Measurements from ENCODE around the gene CTXND1.

CTXND1 gene

DNA sequence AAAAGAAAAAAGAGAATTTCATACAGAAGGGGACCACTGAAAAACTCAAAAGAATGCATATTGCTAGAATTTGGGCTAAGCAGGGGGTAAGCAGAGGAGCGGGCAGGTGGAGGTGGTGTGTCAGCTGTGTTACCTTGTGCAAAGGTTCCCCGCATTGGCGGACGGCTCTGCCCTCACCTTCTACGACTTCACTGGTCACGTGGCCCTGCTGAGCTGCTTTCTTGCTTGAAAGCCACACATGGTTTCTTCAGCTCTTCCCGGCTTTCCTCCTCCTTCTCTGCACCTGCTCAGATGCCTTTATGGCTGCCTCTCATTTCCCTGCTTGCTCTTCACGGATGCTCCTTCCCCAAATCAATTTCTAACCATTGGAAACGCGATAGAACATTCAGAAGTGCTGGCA lies 68.7 kb downstream of the CTXND1 start:
- no peak for DNase-seq (ENCODE audit: low read depth in 1 of 2, low spot score in 1 of 2)

DNA sequence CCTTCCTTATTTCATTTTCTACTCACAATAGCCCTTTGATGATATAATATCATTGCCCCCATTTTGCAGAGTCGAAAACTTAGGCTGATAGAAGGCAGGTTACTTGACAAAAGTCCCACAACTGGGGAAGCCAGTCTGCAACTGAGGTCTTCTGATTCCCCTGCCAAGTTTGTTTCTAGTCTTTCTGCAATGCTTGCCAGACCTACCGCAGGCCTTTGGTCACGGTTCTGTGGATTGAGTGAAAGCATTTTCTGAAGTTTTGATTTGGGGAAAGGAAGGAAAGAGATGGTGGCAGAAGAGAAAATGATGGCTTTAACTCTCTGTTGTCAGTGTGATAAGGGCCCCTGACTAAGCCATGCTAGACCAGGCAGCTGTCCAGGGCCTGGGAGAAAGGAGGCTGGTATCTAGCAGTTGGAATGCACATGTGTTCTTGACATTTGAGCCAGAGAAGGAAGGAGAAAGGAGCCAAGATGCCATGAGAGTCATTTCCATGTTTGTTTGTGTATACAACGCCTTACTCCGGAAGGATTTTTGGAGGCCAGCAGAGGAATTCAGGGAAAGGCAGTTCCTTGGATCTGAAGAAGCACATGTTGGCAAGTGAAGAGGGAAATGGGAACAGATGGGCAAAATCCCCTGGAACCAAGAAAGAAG lies 69.3 kb downstream of the CTXND1 start:
- DNase-seq (ENCODE audit: low read depth in 1 of 2, low spot score in 1 of 2) = no peak

DNA sequence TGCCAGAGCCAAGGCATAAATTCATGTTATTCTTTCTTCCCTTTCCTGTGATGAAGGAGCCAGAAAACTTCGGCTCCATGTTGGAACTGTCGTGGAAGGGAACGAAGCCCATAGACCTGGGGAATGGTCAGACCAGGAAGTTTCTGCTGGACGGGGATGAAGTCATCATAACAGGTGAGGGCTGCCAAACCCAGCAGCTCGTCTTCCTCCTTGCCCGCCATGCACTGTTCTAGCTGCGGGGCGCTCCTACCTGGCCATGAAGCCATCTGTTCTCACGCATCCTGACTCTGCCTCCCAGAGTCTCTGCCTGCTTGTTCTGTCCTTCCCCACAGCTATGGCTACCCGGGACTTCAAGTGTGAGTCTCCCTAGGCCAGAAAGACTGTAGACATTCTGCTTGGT lies 71.0 kb downstream of the CTXND1 start:
- no peak for DNase-seq (ENCODE audit: low read depth in 1 of 2, low spot score in 1 of 2)

DNA sequence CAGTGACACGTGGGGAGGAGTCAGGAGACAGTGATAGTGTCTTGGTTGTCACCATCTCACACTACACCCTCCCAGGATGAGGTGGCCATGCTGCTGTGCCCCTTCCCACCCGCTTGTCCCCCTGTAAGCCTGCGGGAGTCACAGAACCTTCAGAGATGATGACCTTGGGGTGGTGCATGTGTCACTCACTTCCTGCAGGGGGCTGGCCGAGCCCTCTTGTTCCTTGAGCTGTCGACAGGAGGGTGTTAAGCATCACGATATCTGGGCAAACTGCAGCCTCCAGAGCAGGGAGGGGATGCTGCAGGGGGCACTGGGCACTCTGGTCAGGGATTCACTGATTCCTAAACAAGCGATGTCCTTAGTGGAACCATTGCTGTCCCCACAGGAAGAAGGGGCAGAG lies 71.5 kb downstream of the CTXND1 start:
- no peak for DNase-seq (ENCODE audit: low read depth in 1 of 2, low spot score in 1 of 2)

DNA sequence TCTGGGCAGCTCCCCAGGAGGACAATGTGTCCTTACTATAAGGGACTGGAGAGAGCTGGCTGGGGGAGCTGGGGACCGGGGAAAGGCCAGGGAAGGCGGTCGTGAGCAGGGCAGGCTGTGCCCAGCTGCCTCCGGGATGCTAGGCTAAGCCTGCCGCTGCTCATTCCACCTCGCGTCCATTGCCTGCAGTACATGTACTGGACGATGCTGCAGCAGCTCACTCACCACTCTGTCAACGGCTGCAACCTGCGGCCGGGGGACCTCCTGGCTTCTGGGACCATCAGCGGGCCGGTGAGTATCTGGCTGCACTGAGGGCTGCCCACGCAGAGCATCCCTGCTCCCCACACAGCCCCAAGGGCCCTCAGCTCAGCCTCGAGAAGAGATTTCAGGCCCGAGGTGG lies 72.1 kb downstream of the CTXND1 start:
- no peak for DNase-seq (ENCODE audit: low read depth in 1 of 2, low spot score in 1 of 2)

DNA sequence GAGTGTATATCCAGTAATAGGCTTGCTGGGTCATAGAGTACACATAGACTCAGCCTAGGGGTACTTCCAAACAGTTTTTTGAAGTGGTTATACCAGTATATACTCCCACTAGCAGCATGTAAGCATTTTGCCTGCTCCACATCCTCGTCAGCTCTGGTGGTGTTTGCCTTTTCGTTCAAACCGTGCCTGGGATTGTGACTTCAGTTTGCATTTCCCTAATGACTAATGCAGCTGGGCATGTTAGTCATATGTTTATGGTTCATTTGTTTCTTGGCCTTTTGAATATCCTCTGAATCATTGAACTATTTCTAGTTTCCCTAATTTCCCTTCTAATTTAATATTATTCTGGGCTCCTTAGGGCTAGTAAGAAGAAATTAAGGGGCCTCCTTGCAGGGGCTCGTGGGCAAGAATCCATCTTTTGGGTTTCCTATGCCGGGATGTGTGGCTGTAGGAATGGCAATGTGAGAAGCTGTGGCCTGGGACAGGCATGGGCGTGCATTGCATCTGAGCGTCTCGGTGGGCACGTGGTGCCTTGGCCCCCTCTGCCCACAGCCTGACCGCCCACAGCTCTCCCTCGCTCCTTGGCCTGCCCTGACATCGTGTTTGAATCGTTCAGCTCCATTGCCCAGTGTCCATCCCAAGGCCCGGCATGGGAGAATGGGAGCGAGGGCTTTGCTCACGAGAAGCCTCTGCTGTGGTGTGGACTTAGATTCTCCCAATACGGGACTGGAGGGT lies 72.8 kb downstream of the CTXND1 start:
- no peak for DNase-seq (ENCODE audit: low read depth in 1 of 2, low spot score in 1 of 2)

DNA sequence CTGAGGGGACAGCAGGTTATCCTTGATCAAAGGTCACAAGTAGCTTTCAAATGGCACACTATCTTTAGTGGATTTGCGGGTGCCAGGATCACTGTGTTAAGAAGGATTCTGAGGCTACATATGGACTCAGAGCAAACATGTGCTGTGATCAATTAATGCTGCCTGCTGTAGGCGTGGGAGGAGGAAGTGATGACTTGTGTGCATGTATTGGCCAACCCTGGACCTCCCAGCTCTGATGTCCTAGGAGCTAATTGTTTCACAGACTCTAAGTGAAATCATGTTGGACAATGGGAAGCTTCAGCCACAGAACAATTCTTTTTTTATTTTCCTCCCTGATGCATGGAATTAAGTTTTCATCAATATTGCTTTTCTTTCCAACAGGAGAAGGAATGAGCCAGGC lies 74.9 kb downstream of the CTXND1 start:
- DNase-seq (ENCODE audit: low read depth in 1 of 2, low spot score in 1 of 2) = no peak

DNA sequence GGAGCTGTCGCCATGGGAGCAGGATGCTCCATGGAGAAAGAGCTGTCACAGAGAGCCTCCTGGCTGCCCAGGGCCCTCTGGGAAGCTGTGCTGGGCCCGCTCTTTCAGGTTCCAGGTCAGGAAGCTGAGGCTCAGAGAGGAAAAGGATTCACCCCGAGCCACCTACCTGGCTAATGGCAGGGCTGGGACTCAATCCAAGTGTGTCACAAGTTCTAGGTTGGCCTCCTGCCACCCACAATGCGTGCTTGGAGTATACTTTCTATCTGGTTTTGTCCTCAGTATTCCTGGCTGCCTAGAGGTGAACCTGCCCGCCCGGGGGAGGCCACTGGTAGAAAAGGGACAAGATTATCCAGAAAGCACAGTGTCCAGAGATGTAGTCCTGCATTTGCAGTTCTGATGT lies 75.6 kb downstream of the CTXND1 start:
- no peak for DNase-seq (ENCODE audit: low read depth in 1 of 2, low spot score in 1 of 2)

DNA sequence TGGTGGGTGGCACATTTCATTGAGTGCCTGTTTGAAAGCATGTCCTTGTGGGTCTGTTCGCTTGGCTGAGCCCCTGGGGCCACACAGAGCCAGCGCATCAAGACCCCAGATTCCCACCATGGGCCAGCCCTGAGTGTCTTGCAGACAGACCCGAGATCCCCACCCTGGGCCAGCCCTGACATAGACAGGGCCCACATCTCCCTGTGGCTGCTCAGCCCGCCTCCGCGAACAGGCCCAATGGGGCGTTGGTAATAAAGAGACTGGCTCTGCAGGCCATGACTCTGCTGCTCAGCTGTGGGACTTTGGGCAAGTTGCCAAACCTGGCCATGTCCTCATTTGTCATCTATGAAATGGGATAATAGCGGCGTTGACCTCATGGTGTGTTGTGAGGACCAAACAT lies 76.6 kb downstream of the CTXND1 start:
- DNase-seq (ENCODE audit: low read depth in 1 of 2, low spot score in 1 of 2) = no peak

DNA sequence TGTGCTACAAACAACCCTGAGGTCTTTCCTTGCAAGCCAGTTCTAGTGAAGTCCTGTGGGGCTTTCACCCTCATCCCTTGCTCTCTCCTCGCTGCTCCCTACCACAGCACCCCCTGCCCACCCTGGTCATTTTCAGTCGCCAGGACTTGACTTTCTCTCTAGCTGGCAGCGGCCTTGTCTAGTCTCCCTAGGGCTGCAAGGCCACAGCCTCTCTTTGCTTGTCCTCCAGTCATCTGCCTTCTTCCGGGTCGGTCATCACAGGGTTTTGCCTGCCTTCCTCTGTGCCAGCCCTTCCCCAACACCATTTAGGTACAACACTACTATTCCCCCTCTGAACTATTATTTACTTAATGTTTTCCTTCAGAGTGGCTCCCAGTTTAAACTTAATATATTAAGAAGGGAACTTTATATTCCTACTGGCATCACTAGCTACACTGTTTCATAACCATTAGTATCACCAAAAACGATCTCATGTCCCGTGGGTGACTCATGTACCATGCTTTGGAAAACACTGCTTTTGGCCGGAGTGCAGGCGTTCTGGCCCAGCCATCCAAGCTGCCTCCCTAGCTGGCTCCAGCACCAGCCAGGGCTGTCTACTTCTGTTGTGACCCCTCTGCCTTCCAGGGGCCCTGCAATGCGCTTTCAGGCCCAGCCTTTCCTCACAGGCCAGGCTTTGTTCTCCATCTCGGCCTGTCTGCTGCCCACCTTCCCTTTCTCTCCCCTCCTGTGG lies 77.8 kb downstream of the CTXND1 start:
- DNase-seq (ENCODE audit: low read depth in 1 of 2, low spot score in 1 of 2) = no peak

DNA sequence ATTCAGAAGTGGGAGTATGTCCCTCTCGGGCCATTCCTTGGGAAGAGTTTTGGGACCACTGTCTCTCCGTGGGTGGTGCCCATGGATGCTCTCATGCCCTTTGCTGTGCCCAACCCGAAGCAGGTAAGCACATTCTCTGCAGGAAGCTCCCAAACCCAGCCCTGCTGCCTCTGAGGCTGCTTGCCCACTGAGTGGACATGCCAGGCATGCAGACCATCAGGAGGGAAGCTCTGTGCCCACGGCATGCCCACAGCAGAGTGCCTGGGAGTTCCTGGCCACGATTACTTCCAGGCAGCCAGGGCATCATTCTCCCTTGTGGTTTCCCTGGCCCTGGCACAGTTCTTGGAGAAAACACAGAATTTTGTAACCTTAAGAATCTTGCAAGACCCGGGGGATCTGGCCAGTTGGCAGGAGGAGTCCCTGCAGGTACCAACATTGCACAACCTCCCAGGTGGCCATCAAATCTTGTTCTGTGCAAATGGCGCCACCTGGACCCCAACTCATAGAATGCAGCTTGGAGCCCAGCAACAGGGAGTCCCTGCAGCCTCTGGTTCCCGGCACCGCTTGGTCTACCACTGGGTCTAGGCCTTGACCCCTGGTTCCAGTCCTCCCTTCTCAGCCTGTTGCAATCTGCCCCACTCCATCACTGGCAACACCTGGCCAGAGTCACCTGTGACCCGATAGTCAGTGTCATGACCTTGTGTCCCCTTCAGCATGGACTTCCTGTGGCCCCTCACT lies 78.8 kb downstream of the CTXND1 start:
- peak; percentile 39 to 58 for DNase-seq (ENCODE audit: low read depth in 1 of 2, low spot score in 1 of 2)

DNA sequence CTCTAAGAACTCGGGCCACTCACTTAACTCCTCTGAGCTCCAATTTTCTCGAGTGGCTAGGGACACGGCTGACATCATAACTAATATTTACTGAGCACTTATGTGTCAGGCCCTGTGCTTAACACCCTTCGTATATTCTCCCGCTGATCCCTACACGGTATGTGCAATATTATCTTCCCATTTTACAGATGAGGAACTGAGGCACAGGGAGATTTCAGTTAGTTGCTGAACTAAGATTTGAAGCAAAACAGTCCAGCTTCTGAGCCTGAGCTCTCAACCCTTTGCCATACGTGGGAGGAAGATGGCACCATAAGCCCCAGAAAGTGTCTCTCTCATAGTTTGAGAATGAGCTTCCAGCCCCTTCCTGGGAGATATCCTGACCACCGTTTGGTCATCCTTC lies 79.6 kb downstream of the CTXND1 start:
- no peak for DNase-seq (ENCODE audit: low read depth in 1 of 2, low spot score in 1 of 2)

DNA sequence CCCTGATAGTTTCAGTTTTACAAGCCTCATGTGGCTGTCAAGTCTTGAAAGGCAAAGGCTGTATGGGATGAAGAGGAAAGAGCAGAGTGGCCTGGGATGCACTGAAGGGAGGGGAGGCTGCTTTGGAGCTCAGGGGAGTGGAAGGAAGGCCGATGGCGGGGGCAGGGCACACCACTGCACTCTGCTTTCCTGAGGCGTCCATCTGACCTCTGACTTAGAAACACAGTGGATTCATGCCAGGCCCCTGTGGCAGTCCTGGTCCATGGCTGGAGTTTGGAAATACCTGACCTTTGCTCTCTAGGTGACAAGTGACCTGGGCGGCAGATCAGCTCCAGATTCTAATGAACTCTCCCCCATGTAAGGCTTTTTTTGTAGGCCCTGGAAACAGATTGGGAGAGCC lies 80.2 kb downstream of the CTXND1 start:
- no peak for DNase-seq (ENCODE audit: low read depth in 1 of 2, low spot score in 1 of 2)

DNA sequence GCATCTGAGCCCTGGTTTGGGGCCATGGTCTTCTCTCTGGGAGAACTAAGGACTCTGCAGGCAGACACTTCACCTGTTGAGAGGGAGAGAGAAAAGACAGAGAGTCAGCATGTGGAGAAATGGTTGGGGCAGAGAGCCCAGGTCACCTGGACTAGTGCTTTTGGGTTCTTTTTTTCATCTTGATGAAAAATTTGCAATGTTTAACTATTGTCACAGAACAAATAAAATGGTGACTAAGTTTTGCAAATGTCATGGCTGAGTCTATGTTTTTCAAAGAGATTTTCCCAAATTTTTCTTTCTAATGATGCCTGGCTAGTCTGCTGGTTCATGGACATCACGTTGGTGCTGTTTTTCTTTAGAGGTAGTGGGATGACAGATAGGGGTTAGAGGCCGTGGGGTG lies 81.4 kb downstream of the CTXND1 start:
- no peak for DNase-seq (ENCODE audit: low read depth in 1 of 2, low spot score in 1 of 2)

DNA sequence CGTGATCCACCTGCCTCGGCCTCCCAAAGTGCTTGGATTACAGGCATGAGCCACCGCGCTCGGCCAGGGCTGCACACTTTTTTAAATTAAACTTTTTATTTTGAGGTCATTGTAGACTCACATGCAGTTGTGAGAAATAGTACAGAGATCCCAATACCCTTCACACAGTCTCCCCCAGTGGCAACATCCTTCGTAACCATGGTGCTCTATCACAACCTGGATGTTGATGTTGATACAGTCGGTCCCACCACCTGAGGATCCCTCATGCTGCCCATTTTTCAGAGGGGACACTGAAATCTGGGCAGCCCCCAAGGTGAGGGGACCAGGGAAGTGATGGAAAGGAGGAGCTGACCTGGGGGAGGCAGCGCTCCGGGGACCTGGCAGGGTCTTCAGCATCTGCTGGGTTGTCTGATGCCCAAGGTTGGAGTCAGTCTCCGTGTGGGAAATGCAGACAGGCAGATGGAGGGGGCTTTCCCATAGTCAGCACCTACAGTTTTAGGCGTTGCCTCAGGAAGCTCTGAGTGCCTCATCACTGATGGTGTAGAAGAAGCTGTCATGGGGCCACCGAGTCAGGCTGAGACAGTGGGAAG lies 82.2 kb downstream of the CTXND1 start:
- DNase-seq (ENCODE audit: low read depth in 1 of 2, low spot score in 1 of 2) = no peak

DNA sequence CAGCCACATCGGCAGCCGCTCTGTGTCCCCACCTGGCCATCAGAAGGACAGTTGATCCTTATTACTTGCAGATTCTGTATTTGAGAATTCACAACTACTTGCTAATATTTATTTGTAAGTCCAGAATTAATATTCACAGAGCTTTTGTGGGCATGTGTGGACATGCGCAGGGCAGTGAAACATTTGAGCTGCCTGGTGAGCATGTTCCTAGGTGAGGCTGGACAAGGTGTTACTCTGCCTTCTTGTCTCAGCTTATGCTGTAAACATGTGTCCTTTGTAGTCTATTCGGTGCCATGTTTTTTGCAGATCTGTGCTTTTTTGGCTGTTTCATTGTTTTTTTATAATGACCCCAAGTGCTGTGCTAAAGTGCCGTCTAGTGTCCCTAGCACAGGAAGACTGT lies 83.6 kb downstream of the CTXND1 start:
- DNase-seq (ENCODE audit: low read depth in 1 of 2, low spot score in 1 of 2) = no peak

DNA sequence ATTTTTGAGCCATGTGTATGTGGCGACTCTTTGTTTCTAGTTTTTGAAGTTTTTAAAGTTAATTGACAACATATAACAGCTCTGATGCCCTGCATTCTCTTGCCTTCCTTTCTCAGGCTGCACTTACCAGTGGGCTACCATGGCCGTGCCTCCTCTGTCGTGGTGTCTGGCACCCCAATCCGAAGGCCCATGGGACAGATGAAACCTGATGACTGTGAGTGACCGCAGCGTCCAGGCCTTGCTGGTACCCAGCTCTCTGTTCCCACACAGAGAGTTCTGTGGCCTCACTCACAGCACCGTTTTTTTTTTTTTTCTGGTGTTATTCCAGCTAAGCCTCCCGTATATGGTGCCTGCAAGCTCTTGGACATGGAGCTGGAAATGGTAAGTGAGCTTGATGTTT lies 84.1 kb downstream of the CTXND1 start:
- no peak for DNase-seq (ENCODE audit: low read depth in 1 of 2, low spot score in 1 of 2)

DNA sequence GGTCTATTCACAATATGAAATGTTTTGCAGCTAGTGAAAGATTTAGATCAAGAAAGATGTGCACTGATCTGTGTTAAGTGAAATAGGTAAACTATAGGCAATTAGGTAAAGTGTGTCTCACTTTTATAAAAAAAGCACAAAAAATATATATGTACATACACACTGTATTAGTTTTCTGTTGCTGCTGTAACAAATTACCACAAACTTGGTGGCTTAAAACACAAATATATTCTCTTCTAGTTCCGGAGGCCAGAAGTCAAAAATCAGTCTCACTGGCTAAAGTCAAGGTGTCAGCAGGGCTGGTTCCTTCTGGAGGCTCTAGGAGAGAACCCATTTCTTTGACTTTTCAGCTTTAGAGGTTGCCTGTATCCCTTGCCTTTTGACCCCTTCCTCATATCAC lies 88.1 kb downstream of the CTXND1 start:
- DNase-seq (ENCODE audit: low read depth in 1 of 2, low spot score in 1 of 2) = no peak

DNA sequence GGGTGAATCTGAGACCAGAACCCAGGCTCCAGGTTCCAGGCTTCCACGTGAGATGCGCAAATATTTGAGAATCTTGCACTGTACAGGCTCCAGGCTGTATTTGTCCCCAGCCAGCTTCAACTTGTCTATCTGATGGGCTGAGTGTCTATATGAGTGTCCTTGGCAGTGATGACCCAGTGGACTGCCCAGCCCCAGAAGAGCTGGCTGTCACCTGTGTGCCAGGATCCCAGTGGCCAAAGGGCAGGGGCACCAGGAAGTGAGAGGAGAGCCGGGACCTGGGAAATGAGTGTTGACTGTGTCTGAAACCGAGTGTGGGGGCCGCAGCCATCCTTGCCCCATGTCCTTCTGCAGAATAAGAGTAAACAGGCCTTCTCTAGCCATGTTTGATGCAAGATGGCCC lies 88.8 kb downstream of the CTXND1 start:
- DNase-seq (ENCODE audit: low read depth in 1 of 2, low spot score in 1 of 2) = no peak

DNA sequence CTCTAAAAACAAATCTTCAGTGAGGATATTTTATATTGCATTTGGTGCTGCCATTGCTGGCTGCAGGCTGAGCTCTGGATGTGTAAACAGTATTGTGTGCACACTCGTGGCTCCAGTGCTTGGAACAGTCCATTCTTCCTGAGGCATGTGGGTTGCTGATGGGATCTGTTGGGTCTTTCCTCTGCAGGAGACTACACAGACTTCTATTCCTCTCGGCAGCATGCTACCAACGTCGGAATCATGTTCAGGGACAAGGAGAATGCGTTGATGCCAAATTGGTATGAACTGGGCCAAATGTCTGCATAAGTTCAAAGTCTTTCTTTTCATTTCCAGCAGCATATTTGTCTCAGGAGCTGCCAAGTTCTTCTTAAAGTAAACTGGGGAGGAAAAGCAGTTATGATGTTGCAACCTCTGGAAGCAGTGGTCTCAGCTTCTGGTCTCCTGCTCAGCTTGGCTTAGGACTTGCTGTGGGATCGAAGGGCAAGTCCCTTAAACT lies 89.9 kb downstream of the CTXND1 start:
- DNase-seq (ENCODE audit: low read depth in 1 of 2, low spot score in 1 of 2) = no peak

DNA sequence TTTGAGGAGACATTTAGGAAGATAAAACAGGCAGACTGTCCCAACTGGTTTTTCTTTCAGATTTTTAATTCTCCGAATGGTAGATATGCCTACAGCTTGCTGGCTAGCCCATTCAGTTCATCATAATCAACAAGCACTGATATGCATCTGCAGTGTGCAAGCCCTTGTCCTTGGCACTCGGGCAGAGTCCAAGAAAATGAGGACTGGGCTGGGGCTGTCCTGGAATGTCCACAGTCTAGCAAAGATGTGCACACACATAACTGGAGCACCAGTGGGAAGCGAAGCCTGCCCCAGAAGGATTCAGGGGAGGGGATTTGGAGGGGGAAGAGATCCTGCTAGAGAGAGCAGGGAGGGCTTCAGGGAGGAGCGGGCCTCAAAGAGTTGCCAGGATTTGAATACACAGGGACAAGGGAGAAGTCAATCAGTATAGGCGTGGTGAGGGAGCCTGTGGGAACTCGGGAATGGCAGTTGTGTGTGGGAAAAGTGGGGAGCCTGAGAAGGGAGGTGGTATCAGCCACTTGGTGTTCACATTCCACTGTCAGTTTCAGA lies 90.5 kb downstream of the CTXND1 start:
- no peak for DNase-seq (ENCODE audit: low read depth in 1 of 2, low spot score in 1 of 2)
